GM12873 (cell line): ENCODE data around the gene RCVRN.

Experiments used
- CTCF ChIP-seq: IDR thresholded peaks from 2 replicates; pipeline ENCODE4 v1.5.1; 2012; ENCODE audit warnings: low read depth, mild to moderate bottlenecking, moderate library complexity, low read length, control low read depth; ENCODE audit not compliant: insufficient read depth; ENCODE audit errors: missing control alignments

RCVRN gene

GRCh38 chr17:9905078-9905415 lies at the start of gene RCVRN:
RCVRN (minus strand) TSS chr17:9905271; CDS start chr17:9905180, 91 bp downstream.
- no peak for TF ChIP-seq CTCF

GRCh38 chr17:9953492-9953891 lies 48.4 kb upstream of the RCVRN start:
- no peak for TF ChIP-seq CTCF

GRCh38 chr17:9951803-9952202 lies 46.7 kb upstream of the RCVRN start:
- no peak for TF ChIP-seq CTCF

GRCh38 chr17:9948928-9949327 lies 43.9 kb upstream of the RCVRN start:
- no peak for TF ChIP-seq CTCF

- no peak for TF ChIP-seq CTCF
Measured at GRCh38 chr17:9944704-9945103, 39.6 kb upstream of the RCVRN start.

- no peak for TF ChIP-seq CTCF
Measured at GRCh38 chr17:9943343-9943742, 38.3 kb upstream of the RCVRN start.

- no peak for TF ChIP-seq CTCF
Measured at GRCh38 chr17:9942885-9943284, 37.8 kb upstream of the RCVRN start.

- TF ChIP-seq CTCF = no peak
Measured at GRCh38 chr17:9941305-9941704, 36.2 kb upstream of the RCVRN start.
